T-helper 2 cell treated with Interferon-gamma antibody and Interleukin-4, amounts not matched to agents 100 ng/mL and 5 ng/mL, for 36 hours (primary cell): ENCODE data around the gene PMEL. TPM values are rescaled to one million over a fixed set of nuclear protein-coding genes. Genes with fewer than 3 reads are reported as not detected.
"Not testable (repeated sequence)": the region's sequence is repeated elsewhere in the genome, so short reads cannot be mapped to it uniquely, and the experiment has no call there.

Experiments
- intact Hi-C: fragments of 100-400 bp; cut with micrococcal nuclease; formaldehyde crosslinking; loops from one replicate; pipeline ENCODE4 v1.15.1; 2023
- total RNA-seq: library from RNA; stranded (reverse); gene quantifications from 2 replicates; pipeline ENCODE4 v1.2.3, GENCODE V29; 2022

The PMEL gene
- total RNA-seq, 1 donor from 2014 or later, result 0.20 TPM

DNA sequence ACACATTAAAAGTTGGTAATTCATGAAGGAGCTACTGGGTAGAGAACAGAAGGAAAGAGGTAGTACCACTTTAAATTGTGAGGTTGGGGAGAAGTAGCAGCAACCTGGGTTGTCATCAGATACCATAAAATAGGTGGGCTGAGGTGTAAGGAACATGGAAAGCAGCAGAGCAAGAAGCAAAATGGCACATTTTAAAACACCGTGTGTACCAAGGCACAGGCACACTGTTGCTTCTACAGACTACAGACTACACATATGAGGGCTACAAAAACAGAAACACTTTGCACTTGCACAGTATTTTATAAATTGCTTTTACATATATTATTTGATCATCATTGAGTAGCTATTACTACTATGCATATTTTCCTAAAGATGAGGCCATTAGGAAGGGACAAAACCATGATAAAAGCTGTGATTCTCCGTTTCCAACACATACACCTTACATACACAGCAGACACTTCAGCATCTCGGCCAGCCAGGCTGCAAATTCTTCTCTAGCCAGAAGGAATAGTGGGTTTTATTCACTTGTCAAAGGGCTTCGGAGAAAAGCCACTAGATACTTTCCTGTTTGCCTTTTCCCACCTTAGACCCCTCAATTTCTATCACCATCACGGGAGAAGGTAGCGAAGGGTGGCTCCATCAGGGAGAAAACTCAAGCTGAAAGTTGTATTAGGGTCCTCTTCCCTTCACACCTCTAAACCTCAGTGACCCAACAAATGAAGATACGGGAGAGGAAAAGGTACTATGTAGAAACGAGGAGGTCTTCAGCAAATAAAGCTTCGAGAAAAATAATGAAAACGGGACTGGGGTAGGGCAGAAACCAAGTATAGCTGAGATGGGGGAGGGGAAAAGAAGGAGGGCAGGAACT, 39.7 kb downstream of the PMEL start:
- intact Hi-C loops, result loop anchor here (5.0 kb wide), 3 partner anchors 226 to 706 kb away; partner anchors contain the start of genes BAZ2A, MYL6B, NABP2 and RNF41

DNA sequence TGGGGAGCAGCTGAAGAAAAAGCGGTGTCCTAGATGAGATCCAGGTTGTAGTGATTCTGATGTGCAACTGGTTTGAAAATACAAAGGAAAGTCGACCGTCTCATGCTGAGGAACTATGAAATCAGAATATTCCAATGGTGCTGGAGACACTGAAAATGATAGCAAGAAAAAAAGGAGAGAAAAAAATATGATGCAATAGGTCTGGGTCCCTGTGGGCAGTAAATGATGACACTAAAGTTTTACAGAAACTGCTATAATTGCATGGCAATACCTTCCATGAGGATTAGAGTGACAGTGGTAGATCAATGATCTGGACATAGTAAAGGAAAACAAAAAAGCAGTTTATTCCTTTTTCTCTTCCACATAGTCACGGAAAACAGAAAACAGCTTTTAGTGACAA, 40.5 kb downstream of the PMEL start:
- intact Hi-C loops, result loop anchor here (5.0 kb wide), 3 partner anchors 227 to 707 kb away; partner anchors contain the start of genes BAZ2A, MYL6B, NABP2 and RNF41

DNA sequence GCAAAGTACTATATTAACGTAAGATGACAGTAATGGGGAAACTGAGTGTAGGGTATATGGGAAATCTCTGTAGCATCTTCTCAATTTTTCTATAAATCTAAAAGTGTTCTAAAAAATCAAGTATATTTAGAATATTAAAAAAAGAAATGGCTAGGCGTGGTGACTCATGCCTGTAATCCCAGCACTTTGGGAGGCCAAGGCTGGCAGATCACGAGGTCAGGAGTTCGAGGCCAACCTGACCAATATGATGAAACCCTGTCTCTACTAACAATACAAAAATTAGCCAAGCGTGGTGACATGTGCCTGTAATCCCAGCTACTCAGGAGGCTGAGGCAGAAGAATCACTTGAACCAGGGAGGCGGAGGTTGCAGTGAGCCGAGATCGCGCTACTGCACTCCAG, 42.2 kb downstream of the PMEL start:
- intact Hi-C loops, result not testable (repeated sequence)

DNA sequence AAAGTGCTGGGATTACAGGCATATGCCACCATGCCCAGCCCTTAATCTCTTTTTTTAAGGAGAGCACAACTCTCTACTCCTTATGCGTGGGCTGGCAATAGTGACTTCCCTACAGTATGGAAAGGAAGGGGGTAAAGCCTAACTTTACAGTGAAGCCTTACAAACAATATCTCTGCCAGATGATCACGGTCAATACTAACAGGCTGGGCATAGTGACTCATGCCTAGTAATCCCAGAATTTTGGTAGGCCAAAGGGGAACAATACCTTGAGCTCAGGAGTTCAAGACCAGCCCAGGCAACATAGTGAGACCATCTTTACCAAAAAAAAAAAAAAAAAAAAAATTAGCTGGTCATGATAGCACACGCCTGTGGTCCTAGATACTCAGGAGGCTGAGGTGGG, 43.7 kb downstream of the PMEL start:
- intact Hi-C loops, result no loop called here

DNA sequence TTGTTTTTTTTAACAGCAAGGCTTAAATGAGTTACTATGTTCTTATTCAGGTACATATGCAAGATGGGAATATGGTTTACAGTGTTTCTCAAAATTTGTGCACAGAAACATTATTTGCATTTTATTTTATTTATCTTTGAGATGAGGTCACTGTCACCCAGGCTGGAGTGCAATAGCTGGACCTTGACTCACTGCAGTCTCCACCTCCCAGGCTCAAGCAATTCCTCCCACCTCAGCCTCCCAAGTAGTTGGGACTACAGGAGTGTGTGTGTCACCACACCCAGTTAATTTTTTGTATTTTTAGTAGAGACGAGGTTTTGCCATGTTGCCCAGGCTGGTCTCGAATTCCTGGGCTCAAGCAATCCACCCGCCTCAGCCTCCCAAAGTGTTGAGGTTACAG, 46.8 kb downstream of the PMEL start:
- intact Hi-C loops, result not testable (repeated sequence)

DNA sequence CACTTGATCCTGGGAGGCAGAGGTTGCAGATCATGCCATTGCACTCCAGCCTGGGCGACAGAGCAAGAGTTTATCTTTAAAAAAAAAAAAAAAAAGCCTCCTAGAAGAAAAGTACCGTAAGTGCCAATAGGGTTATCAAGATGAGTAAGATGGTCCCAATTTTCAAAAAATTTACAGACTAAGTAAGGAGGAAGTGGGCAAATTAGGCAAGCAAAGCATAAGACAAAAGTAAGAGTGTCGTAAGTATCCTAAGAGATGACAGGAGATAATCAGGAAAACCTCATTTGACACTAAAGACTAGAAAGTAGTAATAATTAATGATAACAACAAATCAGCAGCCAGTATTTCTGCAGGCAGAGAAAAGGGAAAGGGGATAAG, 50.4 kb downstream of the PMEL start:
- intact Hi-C loops, result no loop called here

DNA sequence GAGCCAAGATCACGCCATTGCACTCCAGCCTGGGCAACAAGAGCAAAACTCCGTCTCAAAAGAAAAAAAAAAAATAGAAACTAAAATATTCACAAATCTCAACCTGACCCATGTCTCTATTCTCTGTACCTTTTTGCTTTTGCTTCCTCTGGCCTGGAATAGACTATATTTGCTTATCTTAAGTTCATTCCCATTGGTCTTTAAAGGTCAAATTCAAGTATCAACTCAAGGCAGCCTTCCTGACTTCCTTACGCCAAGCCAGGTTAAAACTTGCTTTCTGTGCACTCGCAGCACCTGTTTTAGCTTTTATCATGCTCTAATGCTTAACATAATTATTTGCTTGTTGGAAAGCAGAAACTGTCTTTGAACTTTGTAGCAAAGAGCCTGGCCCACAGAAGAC, 52.9 kb downstream of the PMEL start:
- intact Hi-C loops, result no loop called here

DNA sequence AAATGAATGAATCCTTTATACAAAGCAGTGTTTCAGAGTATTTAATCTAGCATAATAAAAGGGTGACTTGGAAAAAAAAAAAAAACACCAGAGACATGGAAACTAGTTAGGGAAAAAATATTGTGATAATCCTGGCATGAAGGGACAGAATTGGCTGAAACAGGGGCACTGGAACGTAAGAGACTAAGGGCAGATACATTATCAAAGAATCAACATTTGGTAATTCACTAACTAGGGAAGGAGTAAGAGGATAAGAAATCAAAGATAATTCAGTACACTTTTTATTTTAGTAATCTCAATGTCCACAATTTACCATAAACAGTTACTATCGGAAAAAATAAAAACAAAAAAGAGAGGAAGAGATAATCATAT, 56.3 kb downstream of the PMEL start:
- intact Hi-C loops, result no loop called here

DNA sequence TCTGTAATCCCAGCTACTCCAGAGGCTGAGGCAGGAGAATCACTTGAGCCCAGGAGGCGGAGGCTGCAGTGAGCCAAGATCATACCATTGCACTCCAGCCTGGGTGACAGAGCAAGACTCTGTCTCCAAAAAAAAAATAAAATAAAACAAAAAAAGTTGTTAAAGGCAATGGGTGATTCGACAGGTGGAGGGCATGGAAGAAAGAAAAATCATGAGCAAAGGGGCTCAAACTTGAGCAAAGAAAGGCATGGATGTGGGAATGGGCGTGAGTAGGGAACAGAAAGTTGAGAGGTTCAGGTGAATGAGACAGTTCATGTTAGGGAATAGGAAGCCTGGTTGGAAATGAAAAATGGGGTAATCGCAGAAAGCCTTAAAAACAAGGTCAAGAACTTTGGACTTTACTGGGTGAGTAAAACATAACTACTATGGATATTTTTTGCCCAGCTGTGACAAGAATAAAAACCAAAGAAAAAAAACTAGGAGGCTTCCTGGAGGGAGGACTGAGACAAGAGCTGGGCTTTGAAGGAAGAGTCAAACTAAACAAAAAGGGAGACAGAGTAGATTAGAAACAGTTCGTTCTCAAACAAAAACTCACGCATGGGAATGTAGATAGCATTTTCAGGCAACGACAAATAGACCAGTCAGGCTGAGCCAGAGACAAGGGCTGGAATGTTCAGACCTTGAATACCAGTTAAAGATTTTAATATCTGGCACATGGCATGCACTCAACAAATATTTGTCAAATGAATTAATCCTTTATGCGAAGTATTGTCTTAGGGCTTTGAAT, 56.9 kb downstream of the PMEL start:
- intact Hi-C loops, result no loop called here

DNA sequence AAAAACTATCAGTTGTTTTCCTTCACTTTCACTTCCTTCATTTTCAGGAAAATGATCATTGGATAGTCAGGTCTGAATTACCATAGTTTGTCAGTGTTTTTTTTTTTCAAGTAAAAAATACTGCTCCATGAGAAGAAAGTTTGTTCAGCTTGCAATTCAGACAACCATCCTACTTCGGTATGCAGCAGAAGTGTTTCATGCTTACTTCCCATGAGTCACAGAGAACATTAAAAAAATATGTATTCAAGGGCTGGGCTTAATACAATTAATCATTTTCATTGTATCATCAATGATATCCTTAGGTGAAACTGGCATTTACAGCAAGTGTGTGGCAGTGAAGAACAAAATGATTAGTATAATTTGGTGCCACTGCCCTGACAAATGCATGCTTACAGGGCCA, 59.8 kb downstream of the PMEL start:
- intact Hi-C loops, result no loop called here

Other genes starting within 250 kb of the PMEL start
- 118 and 123 TPM in 2 replicates for gene BLOC1S1, start 250.0 kb downstream of the PMEL start, total RNA-seq
- 10.4 and 14.1 TPM in 2 replicates for gene RDH5, start 245.6 kb downstream of the PMEL start, total RNA-seq
- 184 and 188 TPM in 2 replicates for gene CD63, start 237.0 kb downstream of the PMEL start, total RNA-seq
- 18.2 and 21.1 TPM in 2 replicates for gene GDF11, start 222.9 kb downstream of the PMEL start, total RNA-seq
- gene SARNP, start 148.3 kb downstream of the PMEL start, total RNA-seq, result 76.1 and 84.4 TPM in 2 replicates
- gene ORMDL2, start 148.0 kb downstream of the PMEL start, total RNA-seq, result 68.2 and 71.0 TPM in 2 replicates
- 32.7 and 34.9 TPM in 2 replicates for gene DNAJC14, start 136.5 kb downstream of the PMEL start, total RNA-seq
- gene MMP19, start 123.1 kb downstream of the PMEL start, total RNA-seq, result 0.05 TPM in 1 of 2 replicates, not detected in the other
- gene PYM1, start 38.1 kb downstream of the PMEL start, total RNA-seq, result 56.4 and 59.9 TPM in 2 replicates
- gene DGKA, start 34.9 kb downstream of the PMEL start, total RNA-seq, result 532 and 550 TPM in 2 replicates
- 90.3 and 98.3 TPM in 2 replicates for gene CDK2, start 788 bp upstream of the PMEL start, total RNA-seq
- gene RAB5B, start 8.0 kb upstream of the PMEL start, total RNA-seq, result 55.0 and 58.9 TPM in 2 replicates
- 9.6 and 10.3 TPM in 2 replicates for gene SUOX, start 31.2 kb upstream of the PMEL start, total RNA-seq
- gene IKZF4, start 55.0 kb upstream of the PMEL start, total RNA-seq, result 21.8 and 23.3 TPM in 2 replicates
- 30.9 and 32.4 TPM in 2 replicates for gene RPS26, start 75.9 kb upstream of the PMEL start, total RNA-seq
- 0.84 and 1.3 TPM in 2 replicates for gene ERBB3, start 114.1 kb upstream of the PMEL start, total RNA-seq
- 273 and 291 TPM in 2 replicates for gene PA2G4, start 138.5 kb upstream of the PMEL start, total RNA-seq
- gene RPL41, start 150.6 kb upstream of the PMEL start, total RNA-seq, result 3,715 and 3,764 TPM in 2 replicates
- gene ZC3H10, start 152.2 kb upstream of the PMEL start, total RNA-seq, result 9.3 and 9.5 TPM in 2 replicates
- gene ESYT1, start 162.2 kb upstream of the PMEL start, total RNA-seq, result 362 TPM in 2 replicates
- 69.9 and 70.7 TPM in 2 replicates for gene MYL6B, start 186.5 kb upstream of the PMEL start, total RNA-seq
- gene MYL6, start 192.3 kb upstream of the PMEL start, total RNA-seq, result 1,606 and 1,617 TPM in 2 replicates
- gene SMARCC2, start 223.4 kb upstream of the PMEL start, total RNA-seq, result 136 and 141 TPM in 2 replicates